ENCODE measurements around the gene SNX2.

The SNX2 gene

DNA sequence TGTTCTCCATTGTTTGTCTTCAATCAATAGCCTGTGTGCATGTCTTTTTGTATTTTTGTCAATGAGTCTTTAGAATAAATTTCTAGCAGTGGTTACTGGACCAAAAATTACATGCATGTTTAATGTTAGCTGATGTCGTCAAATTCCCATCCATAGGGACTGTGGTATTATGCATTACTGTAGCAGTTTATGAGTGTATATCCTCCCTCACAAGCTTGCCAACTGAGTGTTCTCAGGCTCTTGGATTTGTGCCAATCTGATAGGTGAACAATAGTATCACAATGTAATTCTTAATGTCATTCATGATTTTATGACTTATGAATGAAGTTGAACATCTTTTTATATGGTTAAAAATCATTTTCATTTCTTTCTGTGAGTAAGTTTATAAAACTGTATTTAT is 83.6 kb downstream of the SNX2 start:
- Histone ChIP-seq H2AFZ (ENCODE audit: low read depth) (no peak overlapping the region), H3K27ac (no peak overlapping the region), H3K4me2 (no peak overlapping the region), H3K4me1 (ENCODE audit: low read depth, poor library complexity, severe bottlenecking) (no peaks in the 10 kb centered on the region), H3K9ac (no peak overlapping the region), H3K27me3 (ENCODE audit: insufficient read depth, low read depth) (no peaks in the 10 kb centered on the region), H3K36me3 (ENCODE audit: insufficient read depth) (no peaks in the 10 kb centered on the region), H3K79me2 (ENCODE audit: insufficient read depth, low read depth) (no peaks in the 10 kb centered on the region), H4K20me1 (ENCODE audit: insufficient read depth) (no peaks in the 10 kb centered on the region), H3K4me3 (IDR thresholded peaks at IDR 0.05; ENCODE audit: insufficient read depth, low read depth, low read length) (no peak overlapping the region)
- TF ChIP-seq, protein P1, sequence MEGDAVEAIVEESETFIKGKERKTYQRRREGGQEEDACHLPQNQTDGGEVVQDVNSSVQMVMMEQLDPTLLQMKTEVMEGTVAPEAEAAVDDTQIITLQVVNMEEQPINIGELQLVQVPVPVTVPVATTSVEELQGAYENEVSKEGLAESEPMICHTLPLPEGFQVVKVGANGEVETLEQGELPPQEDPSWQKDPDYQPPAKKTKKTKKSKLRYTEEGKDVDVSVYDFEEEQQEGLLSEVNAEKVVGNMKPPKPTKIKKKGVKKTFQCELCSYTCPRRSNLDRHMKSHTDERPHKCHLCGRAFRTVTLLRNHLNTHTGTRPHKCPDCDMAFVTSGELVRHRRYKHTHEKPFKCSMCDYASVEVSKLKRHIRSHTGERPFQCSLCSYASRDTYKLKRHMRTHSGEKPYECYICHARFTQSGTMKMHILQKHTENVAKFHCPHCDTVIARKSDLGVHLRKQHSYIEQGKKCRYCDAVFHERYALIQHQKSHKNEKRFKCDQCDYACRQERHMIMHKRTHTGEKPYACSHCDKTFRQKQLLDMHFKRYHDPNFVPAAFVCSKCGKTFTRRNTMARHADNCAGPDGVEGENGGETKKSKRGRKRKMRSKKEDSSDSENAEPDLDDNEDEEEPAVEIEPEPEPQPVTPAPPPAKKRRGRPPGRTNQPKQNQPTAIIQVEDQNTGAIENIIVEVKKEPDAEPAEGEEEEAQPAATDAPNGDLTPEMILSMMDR (conservative IDR thresholded peaks at IDR 0.05; ENCODE audit: low read depth, low read length) = no peak

DNA sequence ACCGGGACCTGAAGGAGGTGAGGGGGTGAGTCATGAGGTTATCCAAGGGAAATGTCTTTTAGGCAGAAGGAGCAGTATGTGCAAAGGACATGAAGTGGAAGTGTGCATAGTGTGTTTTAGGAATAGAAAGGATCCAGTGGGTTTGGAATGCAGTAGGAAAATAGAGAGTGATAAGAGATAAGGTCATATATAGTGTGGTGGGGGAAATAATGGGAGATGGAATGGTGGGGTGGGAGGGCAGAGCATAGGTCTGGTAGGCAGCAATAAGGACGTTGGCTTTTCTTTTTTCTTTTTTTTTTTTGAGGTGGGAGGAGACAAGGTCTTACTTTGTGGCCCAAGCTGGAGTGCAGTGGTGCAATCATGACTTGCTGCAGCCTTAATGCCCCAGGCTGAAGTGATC is 88.4 kb downstream of the SNX2 start:
- no peaks in the 10 kb centered on the region for H3K27me3 ChIP-seq (ENCODE audit: insufficient read depth, low read depth)
- H3K4me1 ChIP-seq (ENCODE audit: low read depth, poor library complexity, severe bottlenecking) = no peaks in the 10 kb centered on the region
- TF ChIP-seq, protein P1 (conservative IDR thresholded peaks at IDR 0.05; ENCODE audit: low read depth, low read length) = no peak
- H2AFZ ChIP-seq (ENCODE audit: low read depth) = no peak overlapping the region
- no peak overlapping the region for H3K9ac ChIP-seq
- no peaks in the 10 kb centered on the region for H3K79me2 ChIP-seq (ENCODE audit: insufficient read depth, low read depth)
- no peak overlapping the region for H3K4me2 ChIP-seq
- no peaks in the 10 kb centered on the region for H4K20me1 ChIP-seq (ENCODE audit: insufficient read depth)
- no peak overlapping the region for H3K4me3 ChIP-seq (IDR thresholded peaks at IDR 0.05; ENCODE audit: insufficient read depth, low read depth, low read length)
- no peak overlapping the region for H3K27ac ChIP-seq
- no peaks in the 10 kb centered on the region for H3K36me3 ChIP-seq (ENCODE audit: insufficient read depth)

DNA sequence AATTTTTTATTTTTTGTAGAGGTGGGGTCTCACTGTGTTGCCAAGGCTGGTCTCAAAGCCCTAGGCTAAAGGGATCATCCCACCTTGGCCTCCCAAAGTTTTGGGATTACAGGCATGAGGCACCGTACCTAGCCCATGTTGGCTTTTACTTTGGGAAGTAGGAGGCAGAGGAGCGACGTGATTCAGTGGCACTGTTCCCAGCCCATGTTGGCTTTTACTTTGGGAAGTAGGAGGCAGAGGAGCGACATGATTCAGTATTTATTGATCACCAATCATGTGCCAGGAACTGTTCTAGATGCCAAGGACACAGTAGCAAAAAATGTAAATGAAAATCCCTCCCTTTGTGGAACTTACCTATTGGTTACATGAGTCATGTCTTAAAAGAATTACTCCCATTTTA is 88.8 kb downstream of the SNX2 start:
- no peaks in the 10 kb centered on the region for H3K4me1 ChIP-seq (ENCODE audit: low read depth, poor library complexity, severe bottlenecking)
- no peaks in the 10 kb centered on the region for H3K27me3 ChIP-seq (ENCODE audit: insufficient read depth, low read depth)
- no peaks in the 10 kb centered on the region for H3K79me2 ChIP-seq (ENCODE audit: insufficient read depth, low read depth)
- no peak overlapping the region for H3K4me3 ChIP-seq (IDR thresholded peaks at IDR 0.05; ENCODE audit: insufficient read depth, low read depth, low read length)
- no peak overlapping the region for H2AFZ ChIP-seq (ENCODE audit: low read depth)
- no peak overlapping the region for H3K4me2 ChIP-seq
- no peaks in the 10 kb centered on the region for H4K20me1 ChIP-seq (ENCODE audit: insufficient read depth)
- TF ChIP-seq, protein P1 (conservative IDR thresholded peaks at IDR 0.05; ENCODE audit: low read depth, low read length) = no peak
- no peak overlapping the region for H3K9ac ChIP-seq
- H3K36me3 ChIP-seq (ENCODE audit: insufficient read depth) = no peaks in the 10 kb centered on the region
- H3K27ac ChIP-seq = no peak overlapping the region

DNA sequence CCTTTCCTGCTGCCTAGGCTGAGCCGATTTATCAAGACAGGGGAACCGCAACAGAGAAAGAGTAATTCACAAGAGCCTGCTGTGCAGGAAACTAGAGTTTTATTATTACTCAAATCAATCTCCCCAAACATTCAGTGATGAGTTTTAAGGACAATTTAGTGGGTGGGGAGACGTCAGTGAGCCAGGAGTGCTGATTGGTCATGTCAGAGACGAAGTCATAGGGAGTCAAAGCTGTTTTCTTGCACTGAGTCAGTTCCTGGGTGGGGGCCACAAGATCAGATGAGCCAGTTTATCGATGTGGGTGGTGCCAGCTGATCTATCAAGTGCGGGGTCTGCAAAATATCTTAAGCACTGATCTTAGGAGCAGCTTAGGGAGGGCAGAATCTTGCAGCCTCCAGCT is 89.5 kb downstream of the SNX2 start:
- Histone ChIP-seq H3K27ac (no peak overlapping the region), H2AFZ (ENCODE audit: low read depth) (no peak overlapping the region), H3K36me3 (ENCODE audit: insufficient read depth) (no peaks in the 10 kb centered on the region), H4K20me1 (ENCODE audit: insufficient read depth) (no peaks in the 10 kb centered on the region), H3K4me1 (ENCODE audit: low read depth, poor library complexity, severe bottlenecking) (no peaks in the 10 kb centered on the region), H3K79me2 (ENCODE audit: insufficient read depth, low read depth) (no peaks in the 10 kb centered on the region), H3K4me3 (IDR thresholded peaks at IDR 0.05; ENCODE audit: insufficient read depth, low read depth, low read length) (no peak overlapping the region), H3K27me3 (ENCODE audit: insufficient read depth, low read depth) (no peaks in the 10 kb centered on the region), H3K4me2 (no peak overlapping the region), H3K9ac (no peak overlapping the region)
- TF ChIP-seq, protein P1 (conservative IDR thresholded peaks at IDR 0.05; ENCODE audit: low read depth, low read length) = no peak

DNA sequence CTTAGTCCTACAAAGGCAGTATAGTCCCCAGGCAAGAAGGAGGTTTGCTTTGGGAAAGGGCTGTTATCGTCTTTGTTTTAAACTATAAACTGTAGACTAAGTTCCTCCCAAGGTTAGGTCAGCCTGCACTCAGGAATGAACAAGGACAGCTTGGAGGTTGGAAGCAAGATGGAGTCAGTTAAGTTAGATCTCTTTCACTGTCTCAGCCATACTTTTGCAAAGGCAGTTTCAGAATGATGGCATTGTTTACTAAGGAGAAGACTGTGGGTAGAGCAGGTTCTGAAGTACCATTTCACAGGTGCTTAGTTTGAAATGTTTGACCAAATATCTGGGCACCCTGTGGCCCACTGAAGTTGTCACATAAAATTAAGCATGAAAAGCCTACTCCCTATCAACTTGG is 90.0 kb downstream of the SNX2 start:
- Histone ChIP-seq H3K27me3 (ENCODE audit: insufficient read depth, low read depth) (no peaks in the 10 kb centered on the region), H3K4me3 (IDR thresholded peaks at IDR 0.05; ENCODE audit: insufficient read depth, low read depth, low read length) (no peak overlapping the region), H4K20me1 (ENCODE audit: insufficient read depth) (no peaks in the 10 kb centered on the region), H3K79me2 (ENCODE audit: insufficient read depth, low read depth) (no peaks in the 10 kb centered on the region), H3K36me3 (ENCODE audit: insufficient read depth) (no peaks in the 10 kb centered on the region), H3K9ac (no peak overlapping the region), H2AFZ (ENCODE audit: low read depth) (no peak overlapping the region), H3K27ac (no peak overlapping the region), H3K4me2 (no peak overlapping the region), H3K4me1 (ENCODE audit: low read depth, poor library complexity, severe bottlenecking) (no peaks in the 10 kb centered on the region)
- TF ChIP-seq, protein P1 (conservative IDR thresholded peaks at IDR 0.05; ENCODE audit: low read depth, low read length) = no peak
